Neural cell (in vitro differentiated cells): ENCODE measurements around the gene ADCY2. TPM values are rescaled to one million over a fixed set of nuclear protein-coding genes. Genes with fewer than 3 reads are reported as not detected.
A peak's percentile ranks its signal among the peaks of the same experiment; 100 is the strongest.

Experiments
- H2AFZ ChIP-seq: fragments of 200-600, 300-800 bp; sonication (generic), shearing (Covaris generic); 2 replicates; pipeline ENCODE4 v1.6.0; 2014; ENCODE audit warnings: low read depth, mild to moderate bottlenecking, antibody characterized with exemption, low read length, moderate library complexity
- H3F3A ChIP-seq: fragments of 200-600 bp; shearing (Covaris generic); 2 replicates; pipeline ENCODE4 v1.6.1; 2016; ENCODE audit warnings: mild to moderate bottlenecking, moderate library complexity, mixed read lengths, antibody characterized with exemption, low read length; ENCODE audit not compliant: insufficient read depth, poor library complexity, severe bottlenecking
- H3K27ac ChIP-seq: fragments of 200-600, 300-800 bp; sonication (generic), shearing (Covaris generic); 2 replicates; pipeline ENCODE4 v1.5.1; 2014; ENCODE audit warnings: mild to moderate bottlenecking, low read length, moderate library complexity
- H3K27me3 ChIP-seq: fragments of 300-800, 200-600 bp; sonication (generic), shearing (Covaris generic); 2 replicates; pipeline ENCODE4 v1.6.0; 2014; ENCODE audit warnings: mild to moderate bottlenecking, low read depth, low read length, moderate library complexity; ENCODE audit not compliant: insufficient read depth
- H3K36me3 ChIP-seq: fragments of 300-800, 200-600 bp; sonication (generic), shearing (Covaris generic); 2 replicates; pipeline ENCODE4 v1.5.1; 2014; ENCODE audit warnings: mild to moderate bottlenecking, antibody characterized with exemption, low read length, moderate library complexity; ENCODE audit not compliant: insufficient read depth
- H3K4me2 ChIP-seq: fragments of 300-800, 200-600 bp; sonication (generic), shearing (Covaris generic); 2 replicates; pipeline ENCODE4 v1.6.0; 2014; ENCODE audit warnings: mild to moderate bottlenecking, low read length
- H3K4me3 ChIP-seq: fragments of 300-800, 200-600 bp; sonication (generic), shearing (Covaris generic); 2 replicates; pipeline ENCODE4 v1.5.1; 2014; ENCODE audit warnings: mild to moderate bottlenecking, low read length, moderate library complexity
- H3K79me2 ChIP-seq: fragments of 200-600 bp; shearing (Covaris generic); replicated peaks from 2 replicates; pipeline ENCODE4 v1.6.0; 2014; ENCODE audit warnings: mild to moderate bottlenecking, low read length, moderate library complexity; ENCODE audit not compliant: insufficient read depth
- H3K9ac ChIP-seq: fragments of 300-800, 200-600 bp; sonication (generic), shearing (Covaris generic); 2 replicates; pipeline ENCODE4 v1.6.1; 2016; ENCODE audit warnings: mild to moderate bottlenecking, low read length, mixed read lengths
- H3K9me2 ChIP-seq: fragments of 200-600 bp; shearing (Covaris generic); 2 replicates; pipeline ENCODE4 v1.6.1; 2016; ENCODE audit warnings: mild to moderate bottlenecking, low read length, mixed read lengths; ENCODE audit not compliant: insufficient read depth
- H3K9me3 ChIP-seq: fragments of 200-600, 300-800 bp; sonication (generic), shearing (Covaris generic); 2 replicates; pipeline ENCODE4 v1.6.1; 2016; ENCODE audit warnings: mild to moderate bottlenecking, mixed run types, low read length, moderate library complexity, mixed read lengths
- H4K20me1 ChIP-seq: fragments of 200-600 bp; shearing (Covaris generic); 2 replicates; pipeline ENCODE4 v1.6.1; 2016; ENCODE audit warnings: mild to moderate bottlenecking, mixed run types; ENCODE audit not compliant: insufficient read depth
- CTCF ChIP-seq: fragments of 450-650 bp; IDR thresholded peaks from 2 replicates; pipeline ENCODE4 v1.5.1; 2014; ENCODE audit warnings: antibody characterized with exemption, mild to moderate bottlenecking, moderate library complexity; ENCODE audit not compliant: poor library complexity, severe bottlenecking
- EP300 ChIP-seq: fragments of 450-650 bp; conservative IDR thresholded peaks from 2 replicates; pipeline ENCODE4 v1.6.1; 2014; ENCODE audit warnings: antibody characterized with exemption, mild to moderate bottlenecking, moderate library complexity; ENCODE audit not compliant: poor library complexity, severe bottlenecking
- EZH2 ChIP-seq: fragments of 200-600, 300-800 bp; shearing (Covaris generic), sonication (generic); IDR thresholded peaks from 2 replicates; pipeline ENCODE4 v1.6.1; 2014; ENCODE audit warnings: antibody characterized with exemption, low read length, borderline replicate concordance, mild to moderate bottlenecking; ENCODE audit not compliant: insufficient read depth, poor library complexity, severe bottlenecking
- MXI1 ChIP-seq: fragments of 450-650 bp; conservative IDR thresholded peaks from 2 replicates; pipeline ENCODE4 v1.6.1; 2014; ENCODE audit warnings: antibody characterized with exemption, mild to moderate bottlenecking; ENCODE audit not compliant: poor library complexity, severe bottlenecking
- POLR2AphosphoS5 ChIP-seq: IDR thresholded peaks from 2 replicates; pipeline ENCODE4 v1.6.1; 2012
- RAD21 ChIP-seq: fragments of 450-650 bp; conservative IDR thresholded peaks from 2 replicates; pipeline ENCODE4 v1.6.1; 2014; ENCODE audit warnings: antibody characterized with exemption, mild to moderate bottlenecking, moderate library complexity
- REST ChIP-seq: IDR thresholded peaks from 2 replicates; pipeline ENCODE4 v1.6.1; 2012; ENCODE audit warnings: borderline replicate concordance
- SMC3 ChIP-seq: fragments of 450-650 bp; conservative IDR thresholded peaks from 2 replicates; pipeline ENCODE4 v1.6.1; 2014; ENCODE audit warnings: antibody characterized with exemption, mild to moderate bottlenecking, moderate library complexity; ENCODE audit not compliant: poor library complexity
- TAF1 ChIP-seq: IDR thresholded peaks from 2 replicates; pipeline ENCODE4 v1.6.1; 2012; ENCODE audit warnings: low read depth
- polyA plus RNA-seq: library from polyadenylated mRNA; depleted of rRNA; stranded (reverse); fragments of >200 nt; gene quantifications from 2 replicates; pipeline ENCODE4 v1.2.3, GENCODE V29; 2014

The ADCY2 gene
- polyA plus RNA-seq, 1 donor from 2014 or later = 1.9 TPM

GRCh38 chr5:7869474-7870136 lies 473.7 kb downstream of the ADCY2 start:
- no peaks in the 10 kb centered on the region for H3K27me3 ChIP-seq
- H3K36me3 ChIP-seq = no peaks in the 10 kb centered on the region
- H3K9me3 ChIP-seq = no peaks in the 10 kb centered on the region
- H2AFZ ChIP-seq = no peak overlapping the region
- TF ChIP-seq MXI1 = no peak
- peak overlapping the region; percentile 91 for H3K4me3 ChIP-seq
- peak overlapping the region; percentile 94 for H3K4me2 ChIP-seq
- H4K20me1 ChIP-seq = no peaks in the 10 kb centered on the region
- H3F3A ChIP-seq = no peaks in the 10 kb centered on the region
- H3K9ac ChIP-seq = peak overlapping the region; percentile 75
- H3K9me2 ChIP-seq = no peaks in the 10 kb centered on the region
- H3K27ac ChIP-seq = peak overlapping the region; percentile 24
- peaks cover 29% of the 10 kb centered on the region for H3K79me2 ChIP-seq

DNA sequence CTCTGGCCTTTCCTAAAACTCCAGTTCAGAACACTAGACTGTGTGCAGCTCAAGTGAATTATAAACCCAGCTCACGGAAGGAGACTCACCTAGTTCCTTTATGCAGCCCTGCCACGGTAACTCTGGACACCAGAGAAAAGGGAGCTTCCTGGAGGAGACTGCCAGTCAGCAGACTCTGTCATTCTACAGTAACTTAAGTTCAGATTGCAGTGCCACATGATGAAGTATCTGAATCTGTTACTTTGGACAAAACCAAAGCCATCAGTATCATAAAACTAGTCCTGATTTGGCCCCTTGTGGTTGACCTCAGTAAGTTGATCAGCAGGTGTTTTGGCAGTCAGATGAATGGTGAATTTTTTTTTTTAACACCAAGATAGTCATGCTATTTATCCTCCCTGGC lies 475.7 kb downstream of the ADCY2 start:
- Histone ChIP-seq H3K79me2 (peaks cover 32% of the 10 kb centered on the region), H4K20me1 (no peaks in the 10 kb centered on the region), H2AFZ (no peak overlapping the region), H3K9me3 (no peaks in the 10 kb centered on the region), H3K4me2 (no peak overlapping the region), H3K4me3 (no peak overlapping the region), H3F3A (no peaks in the 10 kb centered on the region), H3K9ac (no peak overlapping the region), H3K9me2 (no peaks in the 10 kb centered on the region), H3K27me3 (no peaks in the 10 kb centered on the region), H3K36me3 (peaks cover 4% of the 10 kb centered on the region), H3K27ac (no peak overlapping the region)
- TF ChIP-seq EP300 (no peak), REST (no peak), SMC3 (no peak), TAF1 (no peak), EZH2 (no peak), CTCF (no peak), POLR2AphosphoS5 (no peak), RAD21 (no peak), MXI1 (no peak)
